CD4-positive, CD25-positive, alpha-beta regulatory T cell (primary cell): ENCODE data around the gene BLM. TPM values are rescaled to one million over a fixed set of nuclear protein-coding genes. Genes with fewer than 3 reads are reported as not detected.

Experiments
- ATAC-seq, 2 donors: fragments of 150-1000 bp; cut with Tn5 transposase; one replicate each; pipeline ENCODE4 v1.10.0; 2021; ENCODE audit warnings: low read depth in 2 of 2, moderate number of reproducible peaks in 2 of 2, moderate library complexity in 1 of 2
- DNase-seq, 3 donors: peaks; one replicate each; pipeline versions ENCODE4 v3.0.0 to v3.0.0-alpha.2; 2012 to 2022; ENCODE audit warnings: mixed read lengths in 1 of 3
- H3K27ac ChIP-seq: one replicate; pipeline ENCODE4 v1.7.0; 2013; ENCODE audit warnings: mild to moderate bottlenecking, low read length; ENCODE audit not compliant: insufficient read depth, poor library complexity, severe bottlenecking
- H3K27me3 ChIP-seq: one replicate; pipeline ENCODE4 v1.7.0; 2013; ENCODE audit warnings: low read length; ENCODE audit not compliant: control insufficient read depth, insufficient read depth
- H3K36me3 ChIP-seq: one replicate; pipeline ENCODE4 v1.7.0; 2013; ENCODE audit warnings: mild to moderate bottlenecking, low read length, moderate library complexity; ENCODE audit not compliant: control insufficient read depth, insufficient read depth
- H3K4me1 ChIP-seq: 2 replicates; pipeline ENCODE4 v1.7.0; 2013; ENCODE audit warnings: mild to moderate bottlenecking, low read length; ENCODE audit not compliant: insufficient read depth, control insufficient read depth, poor library complexity, severe bottlenecking
- H3K4me3 ChIP-seq: one replicate; pipeline ENCODE4 v1.7.0; 2013; ENCODE audit warnings: low read depth, mild to moderate bottlenecking, low read length, moderate library complexity
- H3K9me3 ChIP-seq, 2 experiments: 1 replicate in 1 of 2; 2 replicates in 1 of 2; pipeline ENCODE4 v1.7.0; 2013; ENCODE audit warnings: low read length in 2 of 2, mild to moderate bottlenecking in 1 of 2, moderate library complexity in 1 of 2; ENCODE audit not compliant: control insufficient read depth in 2 of 2
- H3K27ac Mint-ChIP-seq, 3 donors: one replicate each; pipeline ENCODE4 v1.8.0; 2020 to 2022; ENCODE audit warnings: mild to moderate bottlenecking in 3 of 3, mixed read lengths in 3 of 3, moderate library complexity in 2 of 3
- H3K27me3 Mint-ChIP-seq: one replicate; pipeline ENCODE4 v1.8.0; 2022; ENCODE audit warnings: mild to moderate bottlenecking, mixed read lengths
- H3K36me3 Mint-ChIP-seq: one replicate; pipeline ENCODE4 v1.8.0; 2020; ENCODE audit warnings: mixed read lengths
- H3K4me1 Mint-ChIP-seq, 4 donors: one replicate each; pipeline ENCODE4 v1.8.0; 2020 to 2022; ENCODE audit warnings: mixed read lengths in 4 of 4, mild to moderate bottlenecking in 1 of 4
- H3K4me3 Mint-ChIP-seq, 4 donors: one replicate each; pipeline ENCODE4 v1.8.0; 2020 to 2022; ENCODE audit warnings: mild to moderate bottlenecking in 4 of 4, mixed read lengths in 4 of 4, moderate library complexity in 3 of 4
- H3K9me3 Mint-ChIP-seq, 7 donors: one replicate each; pipeline ENCODE4 v1.8.0; 2020 to 2022; ENCODE audit warnings: mixed read lengths in 7 of 7, mild to moderate bottlenecking in 3 of 7, moderate library complexity in 2 of 7
- polyA plus RNA-seq, 4 donors: library from polyadenylated mRNA; unstranded; fragments of 300-500 nt; fragmentation: Illumina TruSeq; gene quantifications; one replicate each; pipeline ENCODE4 v1.2.3, GENCODE V29; 2021
- total RNA-seq: library from RNA; stranded (reverse); gene quantifications from one replicate; pipeline ENCODE4 v1.2.3, GENCODE V29; 2022

Gene BLM
- total and polyA plus RNA-seq, 5 donors from 2014 or later = 6.3 to 12.0 (median 7.0) TPM

GRCh38 chr15:90865702-90866101 is 148.6 kb downstream of the BLM start:
- peak overlapping the region in 1 of 3 donors; percentile 32 for H3K27ac Mint-ChIP-seq
- no peak overlapping the region for H3K4me3 Mint-ChIP-seq
- H3K27me3 Mint-ChIP-seq = no peaks in the 10 kb centered on the region
- Histone ChIP-seq H3K4me1 (peaks cover 15% of the 10 kb centered on the region), H3K27ac (no peak overlapping the region), H3K4me3 (no peak overlapping the region), H3K9me3 (no peaks in the 10 kb centered on the region), H3K27me3 (no peaks in the 10 kb centered on the region), H3K36me3 (no peaks in the 10 kb centered on the region)
- no peaks in the 10 kb centered on the region for H3K9me3 Mint-ChIP-seq
- H3K36me3 Mint-ChIP-seq = no peaks in the 10 kb centered on the region
- ATAC-seq = no peak
- no peak for DNase-seq
- H3K4me1 Mint-ChIP-seq = peaks cover 0 to 24% (median 15%) of the 10 kb centered on the region in 4 donors

Other genes starting within 250 kb of the BLM start
- 110 TPM for gene CRTC3, start 187.4 kb upstream of the BLM start, total RNA-seq
- gene CRTC3, start 187.4 kb upstream of the BLM start, polyA plus RNA-seq = 10 to 100 TPM; 27.5 to 31.9 (median 31.1) TPM
- 62.5 TPM for gene FURIN, start 151.2 kb downstream of the BLM start, total RNA-seq
- gene FURIN, start 151.2 kb downstream of the BLM start, polyA plus RNA-seq = 1 to 10 TPM; 2.9 to 8.6 (median 5.7) TPM
- gene FES, start 167.2 kb downstream of the BLM start, total RNA-seq = 3.8 TPM
- gene FES, start 167.2 kb downstream of the BLM start, polyA plus RNA-seq = under 1 TPM in 2 of 4 donors, not detected in 2; 0.13 TPM
- 120 TPM for gene MAN2A2, start 186.0 kb downstream of the BLM start, total RNA-seq
- 1 to 10 TPM; 3.8 to 6.6 (median 5.7) TPM for gene MAN2A2, start 186.0 kb downstream of the BLM start, polyA plus RNA-seq
- gene HDDC3, start 215.2 kb downstream of the BLM start, total RNA-seq = 15.6 TPM
- 10 to 100 TPM; 24.4 to 36.2 (median 33.3) TPM for gene HDDC3, start 215.2 kb downstream of the BLM start, polyA plus RNA-seq
- gene UNC45A, start 217.9 kb downstream of the BLM start, total RNA-seq = 48.3 TPM
- 10 to 100 TPM; 45.4 to 65.9 (median 59.3) TPM for gene UNC45A, start 217.9 kb downstream of the BLM start, polyA plus RNA-seq
- gene RCCD1, start 237.5 kb downstream of the BLM start, total RNA-seq = 6.2 TPM
- gene RCCD1, start 237.5 kb downstream of the BLM start, polyA plus RNA-seq = 1 to 10 TPM; 2.2 to 4.2 (median 3.3) TPM